HG03378 (cell line): ENCODE results near the gene ITFG2.
A peak's percentile ranks its signal among the peaks of the same experiment; 100 is the strongest.
"Not testable (repeated sequence)": the region's sequence is repeated elsewhere in the genome, so short reads cannot be mapped to it uniquely, and the experiment has no call there.

Experiments used
- ATAC-seq: cut with Tn5 transposase; IDR thresholded peaks from one replicate; pipeline ENCODE4 v1.9.1; 2021; ENCODE audit warnings: mild to moderate bottlenecking, moderate library complexity; ENCODE audit not compliant: unreplicated experiment

ITFG2 gene

GRCh38 chr12:2812290-2813213 lies at the start of gene ITFG2:
Gene ITFG2 (plus strand): TSS chr12:2812668. CDS start chr12:2812761, 93 bp downstream.
- ATAC-seq, result peak; percentile 89

- no peak for ATAC-seq
Measured at GRCh38 chr12:2764398-2764797, 48.1 kb upstream of the ITFG2 start.

GRCh38 chr12:2765052-2765451 lies 47.4 kb upstream of the ITFG2 start:
- no peak for ATAC-seq

DNA sequence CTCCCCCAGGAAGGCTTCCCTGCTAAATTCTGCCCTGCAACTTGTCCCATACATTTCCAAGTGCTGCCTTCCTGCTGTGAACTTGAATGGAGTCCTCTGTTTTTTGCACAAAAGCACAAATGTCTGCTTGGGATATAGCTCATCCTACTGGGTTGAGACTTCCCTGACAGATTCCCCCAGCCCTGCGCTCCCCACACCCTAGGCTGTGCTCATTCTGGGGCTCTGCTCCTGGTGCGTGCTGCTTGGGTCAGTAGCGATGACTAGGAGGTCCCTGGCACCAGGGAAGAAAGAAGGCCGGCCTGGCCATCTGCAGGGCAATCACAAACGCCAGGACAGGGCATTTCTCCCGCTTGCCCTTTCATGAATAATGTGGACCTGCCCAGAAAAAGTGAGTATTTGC lies 46.9 kb upstream of the ITFG2 start:
- no peak for ATAC-seq

GRCh38 chr12:2768224-2768961 lies 44.1 kb upstream of the ITFG2 start:
- ATAC-seq, result no peak

- no peak for ATAC-seq
Measured at GRCh38 chr12:2769866-2770533, 42.5 kb upstream of the ITFG2 start.

DNA sequence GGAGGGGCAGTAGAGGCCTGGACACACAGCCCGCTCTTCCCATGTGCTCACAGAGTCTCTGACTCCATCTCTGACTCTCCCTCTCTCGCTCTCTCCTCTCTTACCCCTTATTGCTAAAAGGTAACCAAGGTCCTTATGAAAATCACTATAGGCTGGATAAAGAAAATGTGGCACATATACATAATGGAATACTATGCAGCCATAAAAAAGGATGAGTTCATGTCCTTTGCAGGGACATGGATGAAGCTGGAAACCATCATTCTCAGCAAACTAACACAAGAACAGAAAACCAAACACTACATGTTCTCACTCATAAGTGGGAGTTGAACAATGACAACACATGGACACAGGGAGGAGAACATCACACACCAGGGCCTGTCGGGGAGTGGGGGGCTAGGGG lies 41.9 kb upstream of the ITFG2 start:
- not testable (repeated sequence) for ATAC-seq

DNA sequence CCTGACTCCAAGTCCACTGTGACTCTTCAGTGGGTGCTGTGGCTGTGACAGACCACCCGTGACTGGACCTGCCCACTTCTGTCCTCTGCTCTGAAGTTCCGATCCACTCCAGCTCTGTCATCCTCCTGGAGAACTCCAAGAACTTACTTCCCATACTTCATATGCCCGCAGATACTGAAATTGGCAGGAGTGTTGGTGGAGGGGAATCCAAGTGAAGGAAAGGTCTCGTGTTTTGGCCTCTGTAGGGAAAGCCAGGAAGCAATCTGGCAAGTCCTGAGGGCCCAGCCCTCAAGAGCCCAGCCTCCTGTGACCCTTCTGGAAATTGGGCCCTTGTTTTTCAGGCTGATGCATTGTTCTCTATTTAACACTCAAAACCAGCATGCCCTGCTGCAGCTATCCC lies 40.1 kb upstream of the ITFG2 start:
- no peak for ATAC-seq

- ATAC-seq, result no peak
Measured at GRCh38 chr12:2773199-2773875, 39.1 kb upstream of the ITFG2 start.

- ATAC-seq, result no peak
Measured at GRCh38 chr12:2775431-2775830, 37.0 kb upstream of the ITFG2 start.

DNA sequence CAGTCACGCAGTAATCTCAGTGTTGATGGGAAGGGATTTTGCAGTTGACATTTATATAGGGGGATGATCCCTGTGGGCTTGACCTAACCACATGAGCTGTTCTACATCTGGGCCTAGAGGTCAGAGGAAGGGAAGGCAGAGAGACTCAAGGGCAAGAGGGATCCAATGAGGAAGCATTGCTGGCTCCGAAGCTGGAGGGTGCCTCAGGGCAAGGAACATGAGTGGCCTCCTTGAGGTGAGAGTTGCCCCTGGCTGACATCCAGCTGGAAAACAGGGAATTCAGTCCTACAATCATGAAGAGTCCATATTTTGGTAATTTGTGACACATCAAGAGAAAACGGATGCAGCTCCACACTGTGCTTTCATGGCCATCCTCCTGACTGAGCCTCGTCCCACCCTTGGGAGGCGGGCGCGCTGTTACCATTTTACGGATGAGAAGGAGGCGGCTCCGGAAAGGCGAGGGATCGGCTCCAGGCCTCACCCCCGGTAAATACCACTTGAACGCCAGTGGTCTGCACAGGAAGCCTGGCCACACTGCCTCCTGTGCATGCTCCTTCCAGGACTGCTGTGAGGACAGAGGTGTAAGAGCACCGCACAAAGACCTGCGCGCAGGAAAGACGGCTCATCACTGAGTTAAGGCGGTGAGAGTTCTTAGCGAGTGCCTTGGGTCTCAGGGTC lies 36.2 kb upstream of the ITFG2 start:
- ATAC-seq, result no peak

- no peak for ATAC-seq
Measured at GRCh38 chr12:2779281-2779680, 33.2 kb upstream of the ITFG2 start.

DNA sequence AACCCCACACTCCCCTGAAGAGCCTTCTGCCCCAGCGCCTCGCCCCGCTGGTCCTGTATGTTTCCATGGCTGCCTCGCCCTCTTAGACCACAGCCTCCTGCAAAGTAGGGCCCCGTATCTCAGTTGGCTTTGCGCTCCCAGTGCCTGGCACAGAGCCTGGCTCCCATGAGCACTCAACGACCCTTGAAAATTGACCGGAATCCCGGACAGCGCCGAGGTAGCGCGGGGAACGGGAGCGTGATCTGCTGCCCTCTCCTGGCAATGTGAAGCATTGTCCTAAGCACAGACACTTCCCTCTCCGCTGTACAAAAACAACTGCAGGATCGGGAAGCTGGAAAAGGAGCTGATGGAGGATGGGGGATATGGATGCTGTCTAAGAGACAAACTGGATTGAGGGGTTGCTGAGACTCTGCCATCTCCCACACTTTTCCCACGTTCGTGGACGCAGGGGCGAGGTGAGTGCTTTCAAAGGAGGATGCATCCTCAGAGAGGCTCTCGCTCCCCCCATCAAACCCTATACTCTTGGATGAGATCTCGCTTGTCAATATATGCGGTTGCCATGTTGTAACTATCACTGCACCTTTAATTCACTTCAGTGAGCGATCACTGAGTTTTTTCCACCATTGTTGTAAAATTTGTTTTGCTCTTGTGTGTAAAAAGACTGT lies 28.4 kb upstream of the ITFG2 start:
- ATAC-seq, result no peak

DNA sequence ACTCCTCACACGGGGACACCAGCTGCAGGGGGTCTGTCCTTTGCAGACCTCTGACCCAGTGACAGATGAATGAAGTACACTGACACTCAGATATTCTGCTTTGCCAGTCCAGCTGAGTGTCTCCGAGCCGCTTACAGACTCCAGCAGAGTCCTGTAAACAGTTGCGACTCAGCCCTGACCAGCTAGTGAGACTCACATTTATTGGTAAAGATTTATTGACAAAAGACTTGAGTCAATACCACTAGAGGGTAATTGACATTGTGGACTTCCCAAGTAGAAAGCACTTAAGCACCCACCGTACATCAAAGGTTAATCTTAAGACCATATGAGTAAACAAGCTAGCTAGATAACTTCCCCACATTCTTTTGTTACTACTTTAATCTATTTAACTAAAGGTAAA lies 27.5 kb upstream of the ITFG2 start:
- ATAC-seq, result no peak

- ATAC-seq, result no peak
Measured at GRCh38 chr12:2791089-2791488, 21.4 kb upstream of the ITFG2 start.

GRCh38 chr12:2792671-2793500 lies 19.6 kb upstream of the ITFG2 start:
- ATAC-seq, result no peak

- no peak for ATAC-seq
Measured at GRCh38 chr12:2793561-2793960, 18.9 kb upstream of the ITFG2 start.

- no peak for ATAC-seq
Measured at GRCh38 chr12:2794191-2794735, 18.2 kb upstream of the ITFG2 start.
